HG02884 (cell line): ENCODE results near the gene MMP3.

Source experiments
- ATAC-seq: cut with Tn5 transposase; IDR thresholded peaks from one replicate; pipeline ENCODE4 v1.9.1; 2021; ENCODE audit warnings: mild to moderate bottlenecking, moderate library complexity; ENCODE audit not compliant: unreplicated experiment

The MMP3 gene

DNA sequence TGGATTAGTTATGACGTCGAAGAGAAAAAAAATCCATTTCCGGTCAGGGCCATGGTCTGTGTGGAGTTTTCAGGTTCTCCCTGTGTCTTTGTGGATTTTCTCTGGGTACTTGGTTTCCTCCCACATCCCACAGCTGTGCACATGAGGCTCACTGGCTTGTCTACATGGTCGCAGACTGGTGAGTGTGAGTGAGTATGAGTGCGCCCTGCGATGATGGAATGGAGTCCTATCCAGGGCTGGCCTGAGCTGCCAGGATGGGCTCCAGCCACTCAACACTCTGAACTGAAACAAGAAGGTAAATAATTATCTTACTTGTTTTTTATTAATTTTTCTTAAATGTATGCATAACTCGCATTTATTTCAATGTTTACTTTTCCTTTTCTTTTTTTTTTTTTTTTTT, 10.8 kb downstream of the MMP3 start:
- ATAC-seq = no peak

DNA sequence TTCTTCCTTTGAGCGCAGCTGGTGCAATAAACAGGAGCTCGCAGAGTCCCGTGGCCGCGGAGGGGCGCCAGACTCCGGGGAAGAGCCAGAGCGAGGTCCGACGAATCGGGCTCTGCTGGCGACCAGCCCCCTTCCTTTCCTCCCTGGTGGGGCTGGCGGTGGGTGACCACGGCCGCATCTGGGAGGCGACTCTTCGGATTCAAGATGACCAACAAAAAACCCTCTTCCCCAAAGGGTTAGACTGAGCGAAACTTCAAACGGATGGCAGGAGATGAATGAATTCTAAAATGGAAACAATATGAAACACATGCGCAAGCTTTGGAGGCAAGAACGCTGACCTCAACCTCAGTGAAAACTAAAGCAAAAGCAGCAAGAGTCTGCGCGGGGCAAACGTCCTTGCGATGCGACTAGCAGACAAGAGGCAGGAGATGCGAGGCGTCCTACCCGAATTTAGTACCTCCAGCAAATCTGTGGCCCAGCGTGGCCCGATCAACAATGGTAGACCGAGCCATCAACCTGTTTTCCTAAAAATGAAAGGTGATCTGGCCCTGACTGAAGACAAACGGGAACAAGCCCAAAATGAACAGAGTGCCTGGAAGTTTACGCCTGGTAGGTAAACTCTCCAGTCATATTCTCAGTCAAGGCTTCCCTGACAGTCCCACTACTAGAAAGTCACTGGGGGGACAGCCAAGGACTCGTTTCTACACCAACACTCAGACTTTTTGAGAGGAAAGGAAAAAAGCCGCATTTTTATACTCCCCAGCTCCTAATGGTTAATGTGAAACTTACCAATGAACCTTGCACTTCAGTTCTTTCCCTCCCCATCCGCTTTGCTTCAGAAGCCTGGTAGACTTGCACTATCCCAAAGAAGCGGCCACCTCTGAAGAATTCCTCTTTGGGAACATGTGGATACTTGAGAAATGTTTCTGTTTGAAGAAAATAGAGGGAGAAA, 11.6 kb downstream of the MMP3 start:
- peak; percentile 45 for ATAC-seq

- no peak for ATAC-seq
These were observed 12.3 kb downstream of the MMP3 start for GRCh38 chr11:102831128-102831488.

DNA sequence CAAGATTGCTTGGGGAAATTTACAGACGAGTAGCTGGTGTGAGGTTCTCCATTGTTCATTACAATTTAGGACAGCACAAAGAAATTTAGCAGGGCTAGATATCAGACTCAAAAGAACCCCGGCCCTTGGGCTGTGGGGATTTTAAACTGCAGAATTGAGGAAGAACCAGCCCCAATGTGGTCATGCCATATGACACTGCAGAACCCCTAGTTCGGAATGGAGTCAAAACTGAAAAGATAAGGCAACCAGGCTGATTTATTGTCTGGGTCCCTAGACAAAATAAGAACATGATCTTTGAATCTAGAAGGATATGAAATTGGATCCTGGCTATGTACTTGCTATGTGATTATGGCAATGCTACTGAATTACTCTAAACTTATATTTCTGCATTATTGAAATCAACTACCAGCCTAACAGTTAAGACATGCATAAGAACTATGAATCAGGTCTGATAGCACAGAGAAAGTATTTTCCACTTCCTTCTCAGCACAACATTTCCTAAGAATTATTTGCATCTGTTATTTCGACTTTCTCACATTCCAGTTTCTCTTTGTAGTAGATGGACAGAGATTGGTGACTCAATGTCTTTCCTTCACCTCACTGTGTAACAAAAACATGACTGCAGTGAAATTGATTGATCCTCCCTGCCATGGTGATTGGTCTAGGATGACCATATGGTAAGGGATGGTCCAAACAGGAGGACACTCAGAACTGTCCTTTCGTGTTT, 13.2 kb downstream of the MMP3 start:
- no peak for ATAC-seq

- no peak for ATAC-seq
These were observed 14.0 kb downstream of the MMP3 start for GRCh38 chr11:102829316-102830000.

DNA sequence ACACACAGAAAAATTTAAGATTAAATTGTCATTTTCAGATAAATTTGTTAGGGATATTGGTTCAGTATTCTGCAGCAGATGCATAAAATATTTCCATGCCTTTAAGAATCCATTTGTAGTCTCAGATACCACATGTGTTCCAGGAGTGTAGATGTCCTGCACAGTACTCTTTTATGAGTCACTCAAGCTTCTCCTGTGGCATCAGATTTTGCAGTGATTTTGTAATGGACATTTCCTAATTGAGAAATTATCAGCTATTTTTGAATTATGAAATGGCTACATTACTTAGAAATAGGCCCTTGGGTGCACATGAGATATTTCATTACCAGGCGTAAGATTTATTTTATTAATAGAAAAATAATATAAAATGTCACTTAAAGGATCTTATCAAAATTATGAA, 18.9 kb downstream of the MMP3 start:
- ATAC-seq = no peak

GRCh38 chr11:102819491-102819890, 23.9 kb downstream of the MMP3 start:
- no peak for ATAC-seq

DNA sequence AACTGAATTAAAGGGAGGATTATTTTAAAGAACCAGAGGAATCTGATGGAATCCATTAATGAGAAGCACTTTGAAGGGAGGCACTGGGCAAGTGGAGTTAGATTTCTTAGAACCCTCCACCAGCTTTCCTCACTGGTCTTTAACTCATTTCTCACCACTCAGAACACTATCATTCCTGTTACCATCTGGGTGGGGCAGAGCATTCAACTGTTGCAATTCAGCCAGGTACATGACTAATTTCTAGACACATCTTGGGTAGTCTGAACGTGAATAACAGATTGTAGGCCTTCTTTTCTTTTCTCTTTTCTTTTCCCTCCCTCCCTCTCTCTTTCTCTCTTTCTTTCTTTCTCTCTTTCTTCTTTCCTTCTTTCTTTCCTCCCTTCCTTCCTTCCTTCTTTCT, 29.9 kb downstream of the MMP3 start:
- no peak for ATAC-seq

- no peak for ATAC-seq
These were observed 31.2 kb downstream of the MMP3 start for GRCh38 chr11:102812188-102812587.

DNA sequence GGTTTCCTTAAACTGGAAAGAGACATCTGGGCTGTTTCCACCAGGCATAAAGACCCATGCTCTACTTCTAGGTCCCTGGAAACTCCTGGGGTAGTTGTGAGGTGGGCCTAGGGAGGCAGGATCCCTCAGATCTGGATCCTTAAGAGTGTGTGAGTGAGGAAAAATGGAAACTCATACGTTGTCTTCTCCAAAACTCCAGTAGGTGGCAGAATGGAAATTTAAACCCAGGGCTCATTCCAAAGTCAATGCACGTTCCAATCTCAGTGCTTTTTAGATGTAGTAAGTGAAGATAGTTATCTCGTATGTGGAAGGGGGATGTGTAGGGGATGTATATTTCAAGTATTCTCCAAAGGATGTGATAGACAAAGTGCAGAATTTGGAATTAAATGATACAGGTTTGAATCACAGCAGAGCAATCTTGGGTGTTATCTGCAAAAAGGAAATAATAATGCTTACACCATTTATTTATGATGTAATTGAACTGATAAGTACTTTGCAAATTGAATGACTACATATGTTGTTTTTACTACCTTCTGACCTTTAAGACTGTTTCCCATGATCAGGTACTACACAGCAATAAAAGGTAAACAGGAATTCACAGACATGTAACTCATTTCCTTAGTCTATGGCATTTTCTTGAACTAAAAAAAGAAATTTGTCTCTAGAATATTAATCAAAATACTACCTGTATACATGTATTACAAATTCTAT, 32.3 kb downstream of the MMP3 start:
- ATAC-seq = no peak

- ATAC-seq = no peak
These were observed 33.4 kb downstream of the MMP3 start for GRCh38 chr11:102809971-102810370.

DNA sequence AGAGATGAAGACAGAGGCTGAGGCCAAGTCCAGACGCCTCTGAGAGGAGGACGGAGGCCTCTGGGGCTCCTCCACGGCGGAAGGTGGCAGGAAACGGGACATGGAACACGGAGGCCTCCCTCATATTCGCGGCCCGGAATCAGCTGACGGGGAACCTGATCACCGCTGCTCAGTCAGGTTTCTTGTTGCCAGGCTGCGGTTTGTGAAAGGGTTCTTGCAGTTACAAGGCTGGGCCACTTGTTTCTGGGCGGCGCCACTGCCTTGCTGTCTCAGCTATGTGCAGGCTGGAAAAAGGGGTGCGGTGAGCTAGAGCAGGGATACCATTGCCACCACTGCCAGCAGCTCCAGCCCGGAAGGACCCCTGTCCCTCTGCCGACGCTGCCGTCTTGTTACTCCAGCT, 35.5 kb downstream of the MMP3 start:
- ATAC-seq = no peak

DNA sequence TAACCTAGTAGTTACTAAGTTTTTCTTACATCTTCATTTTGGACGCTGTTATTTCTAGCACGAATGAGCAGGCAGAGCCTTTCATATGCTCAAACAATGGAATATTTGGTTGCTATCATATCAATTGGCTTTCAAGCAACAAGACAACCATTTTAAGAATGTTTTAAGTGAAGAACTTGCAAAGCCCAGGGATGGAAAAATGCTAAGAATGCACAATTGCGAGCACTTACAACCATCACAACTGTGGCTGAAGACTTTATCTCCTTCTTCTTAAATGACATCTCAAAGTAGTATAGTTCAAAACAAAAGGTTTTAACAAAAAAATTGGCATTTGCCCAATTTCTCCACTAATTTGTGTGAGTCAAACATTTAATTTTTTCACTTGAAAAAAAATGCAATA, 37.1 kb downstream of the MMP3 start:
- ATAC-seq = no peak

- ATAC-seq = no peak
These were observed 41.1 kb downstream of the MMP3 start for GRCh38 chr11:102802341-102802740.

- ATAC-seq = no peak
These were observed 42.6 kb downstream of the MMP3 start for GRCh38 chr11:102800767-102801166.

DNA sequence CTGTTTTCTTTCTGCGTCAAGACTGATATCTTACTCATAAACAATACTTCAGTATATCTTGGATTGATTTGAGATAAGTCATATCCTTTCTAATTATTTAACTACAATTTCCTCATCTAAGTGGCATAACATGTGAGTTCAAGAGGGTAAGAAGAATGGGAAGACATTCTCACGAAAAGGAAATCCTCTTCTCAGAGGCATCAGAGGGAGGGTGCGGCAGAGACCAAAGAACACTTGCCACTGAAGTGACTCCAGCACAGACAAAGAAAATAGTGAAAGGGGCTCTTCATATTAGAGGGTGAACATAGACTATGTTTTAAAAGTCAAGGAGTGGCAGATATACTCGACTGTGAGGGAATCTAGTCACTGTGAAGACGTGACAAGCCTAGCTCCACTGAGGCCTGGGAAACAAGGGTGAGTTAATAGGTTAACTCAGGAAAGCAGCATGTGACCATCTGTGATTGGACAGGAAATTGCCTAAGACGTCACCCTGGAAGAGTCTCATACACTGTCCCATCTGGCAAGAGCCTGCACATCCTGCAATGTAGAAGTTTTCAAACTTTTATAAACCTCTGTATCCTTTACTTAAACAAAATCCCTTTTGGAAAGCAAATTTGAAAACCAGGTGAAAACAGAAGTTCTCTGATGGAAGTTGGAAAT, 43.6 kb downstream of the MMP3 start:
- no peak for ATAC-seq

- ATAC-seq = no peak
These were observed 45.2 kb downstream of the MMP3 start, which contains the start of gene MMP1 for GRCh38 chr11:102798012-102798746. Gene MMP1, minus strand, starts transcription at chr11:102798160. Its CDS starts 68 bp downstream, at chr11:102798092.

DNA sequence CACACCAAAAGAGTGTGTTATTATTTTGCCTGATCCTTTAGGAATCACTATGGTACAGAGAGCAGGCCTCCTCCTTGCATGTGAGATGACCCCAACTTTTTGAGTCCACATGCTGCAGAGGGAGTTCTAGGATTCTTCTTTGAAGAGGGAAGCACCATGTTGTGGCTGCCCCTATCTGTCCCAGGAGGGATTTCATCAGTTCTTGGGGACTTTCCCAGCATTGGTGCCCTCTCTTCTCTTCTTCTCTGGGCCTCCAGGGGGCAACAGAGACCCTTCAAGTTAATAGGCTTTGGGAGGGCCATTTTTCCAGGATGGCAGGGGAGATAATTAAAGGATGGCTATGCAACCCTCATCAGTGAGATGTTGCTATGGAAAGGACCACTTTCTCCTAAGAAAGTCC, 49.0 kb downstream of the MMP3 start:
- ATAC-seq = peak; percentile 97

DNA sequence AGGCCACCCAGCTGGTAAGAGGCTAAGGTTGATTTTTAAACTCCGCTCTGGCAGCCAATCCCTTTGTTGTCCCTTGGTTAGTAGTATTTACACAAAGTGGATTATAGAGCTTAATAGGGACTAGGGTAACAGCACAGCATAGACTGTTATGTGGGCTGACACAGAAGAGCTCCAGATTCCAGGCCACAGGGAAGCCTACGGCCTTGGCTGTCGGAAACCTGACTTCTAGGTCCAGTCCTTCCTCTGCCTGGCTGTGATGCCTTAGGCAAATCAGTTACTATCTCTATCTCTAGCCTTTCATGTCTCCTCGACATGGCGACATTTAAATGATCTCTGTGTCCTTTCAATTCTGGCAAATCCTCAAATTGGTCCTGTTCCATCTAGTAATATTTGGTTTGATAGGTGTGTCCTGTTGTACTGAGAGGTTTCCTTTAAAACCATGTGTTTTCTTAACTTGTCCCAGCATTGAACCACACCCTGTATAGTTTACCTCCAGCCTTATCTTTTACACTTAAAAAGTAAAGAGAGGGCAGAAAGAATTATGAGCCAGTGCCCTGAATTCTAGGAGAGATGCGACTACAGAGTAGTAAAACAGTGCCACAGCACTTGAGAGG, 49.6 kb downstream of the MMP3 start:
- no peak for ATAC-seq
